SKM-1 (cell line): ENCODE measurements around the gene CHIC2.

ENCODE experiments used
- DNase-seq: peaks from one replicate; lab custom pipeline; 2025; ENCODE audit not compliant: unreplicated experiment; lab: John Stamatoyannopoulos, UW

The CHIC2 gene

DNA sequence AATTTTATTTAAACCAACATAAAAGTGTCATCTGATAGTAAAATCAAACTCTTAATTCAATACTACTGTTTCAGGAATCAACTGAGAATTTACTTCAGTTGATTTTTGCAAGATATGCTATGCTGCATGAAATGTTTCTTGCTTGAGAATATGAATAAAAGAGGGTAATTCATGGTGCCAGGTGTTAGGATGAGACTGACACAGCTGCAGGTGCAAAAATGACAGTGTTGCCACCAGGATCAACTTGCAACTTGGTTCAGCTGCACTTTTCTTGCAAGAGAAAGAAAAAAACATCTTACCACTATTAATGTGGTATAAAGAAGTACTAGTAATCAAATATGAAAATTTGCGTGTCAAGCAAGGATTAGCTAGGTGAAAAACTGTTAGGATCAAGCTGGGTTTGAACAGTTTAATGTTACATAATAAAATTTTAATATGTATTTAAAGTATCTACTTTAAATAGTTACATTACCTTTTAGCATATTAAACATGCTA, 49.7 kb downstream of the CHIC2 start:
- DNase-seq, result no peak

DNA sequence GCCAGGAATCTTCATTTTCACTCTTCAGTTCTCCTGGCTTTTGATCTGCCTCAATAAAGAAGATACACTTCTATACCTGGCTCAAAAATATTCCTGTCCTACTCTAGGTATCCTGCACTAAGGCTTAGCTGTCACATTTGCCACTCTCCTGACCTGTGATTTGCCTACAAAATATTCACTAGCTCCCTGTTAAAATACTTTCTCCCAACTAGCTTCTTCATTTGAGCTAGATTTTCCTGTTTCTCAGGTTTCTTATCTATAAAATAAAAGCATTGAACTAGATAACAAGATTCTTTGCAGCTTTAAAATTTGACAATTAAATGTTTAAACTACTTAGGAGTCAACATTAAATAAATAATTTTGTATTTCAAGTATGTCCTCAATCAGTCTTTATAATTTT, 53.2 kb downstream of the CHIC2 start:
- no peak for DNase-seq

DNA sequence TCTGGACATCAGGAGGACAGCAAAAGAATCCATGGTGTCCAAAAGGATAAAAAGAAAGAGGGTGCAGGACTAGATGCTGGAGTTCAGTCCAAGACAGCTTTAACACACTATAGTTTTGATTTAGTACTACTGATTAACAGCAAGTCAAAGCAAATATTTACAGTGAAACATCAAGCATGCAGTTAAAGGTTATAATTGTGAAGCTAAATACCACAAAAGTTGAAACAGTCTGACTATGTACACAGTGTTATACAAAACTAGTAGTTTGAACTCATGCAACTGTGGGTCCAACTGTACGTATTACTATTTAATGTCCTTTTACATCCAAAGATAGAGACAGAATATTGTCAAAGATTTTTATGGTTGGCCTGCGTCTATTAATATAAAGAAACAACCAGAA, 57.6 kb downstream of the CHIC2 start:
- DNase-seq, result no peak

DNA sequence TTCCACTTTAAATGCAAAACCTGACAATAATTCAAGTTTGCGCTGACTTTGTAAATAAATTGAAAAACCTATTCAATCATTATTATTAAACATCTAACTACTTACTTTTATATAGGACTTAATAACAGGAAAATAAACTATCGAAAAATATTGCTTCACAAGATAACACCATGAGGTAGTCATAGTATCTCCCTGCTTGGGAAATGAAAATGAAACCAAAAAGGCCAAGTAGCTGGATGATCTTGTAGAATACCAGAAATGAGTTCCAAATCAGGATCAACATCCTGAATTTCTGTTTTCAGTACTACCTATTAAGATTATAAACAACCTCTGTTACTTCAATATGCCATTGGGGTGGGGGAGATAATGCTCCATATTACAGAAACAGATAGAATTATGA, 58.9 kb downstream of the CHIC2 start:
- no peak for DNase-seq

DNA sequence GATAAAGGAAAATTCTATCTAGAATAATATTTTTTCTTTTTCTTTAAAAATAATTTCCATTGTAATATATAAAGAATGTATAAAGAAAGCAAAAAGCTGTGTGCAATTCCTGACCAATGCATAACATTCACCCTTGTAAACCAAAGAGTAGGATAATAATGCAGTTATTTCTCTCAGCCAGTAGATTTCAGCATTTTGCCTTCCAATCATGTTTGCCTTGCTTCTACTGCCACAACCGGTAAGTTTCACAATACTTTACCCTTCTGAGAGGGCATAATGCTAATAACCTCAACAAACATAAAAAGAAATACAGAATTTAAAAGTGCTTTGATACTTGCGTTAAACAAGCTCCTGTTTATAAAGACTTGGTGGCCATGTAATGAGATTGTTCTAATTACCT, 59.9 kb downstream of the CHIC2 start:
- DNase-seq, result no peak

DNA sequence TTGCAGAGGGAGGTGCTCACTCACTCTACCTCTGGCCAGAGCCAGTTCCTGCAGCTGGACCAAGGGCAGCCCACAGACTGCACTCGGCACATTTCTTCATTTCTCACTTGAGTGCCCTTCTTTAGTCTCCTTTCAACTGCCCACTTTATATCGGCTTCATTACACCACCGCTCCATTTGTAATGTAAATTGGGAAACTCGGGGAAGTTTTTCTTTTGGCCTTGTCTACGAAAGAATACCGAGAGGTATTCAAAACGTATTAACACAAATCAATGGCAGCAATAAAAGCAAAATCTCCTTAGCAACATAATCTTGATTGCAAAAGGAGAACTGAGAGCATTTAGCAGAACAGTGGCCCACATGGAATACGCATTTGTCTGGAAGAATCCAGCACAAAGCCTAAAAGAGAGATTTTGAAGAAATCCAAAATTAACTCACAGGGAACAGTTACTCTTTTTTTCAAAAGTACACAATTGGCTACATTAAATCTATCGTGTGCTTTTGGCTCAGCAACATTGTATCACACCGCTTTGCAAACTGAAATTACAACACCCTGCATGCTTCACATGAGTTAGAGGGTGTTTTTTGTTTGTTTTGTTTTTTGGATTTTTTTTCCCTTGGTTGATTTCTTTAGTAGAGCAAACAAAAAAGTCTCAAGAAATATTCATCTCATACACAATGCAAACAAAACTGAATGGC, 62.6 kb downstream of the CHIC2 start:
- no peak for DNase-seq

DNA sequence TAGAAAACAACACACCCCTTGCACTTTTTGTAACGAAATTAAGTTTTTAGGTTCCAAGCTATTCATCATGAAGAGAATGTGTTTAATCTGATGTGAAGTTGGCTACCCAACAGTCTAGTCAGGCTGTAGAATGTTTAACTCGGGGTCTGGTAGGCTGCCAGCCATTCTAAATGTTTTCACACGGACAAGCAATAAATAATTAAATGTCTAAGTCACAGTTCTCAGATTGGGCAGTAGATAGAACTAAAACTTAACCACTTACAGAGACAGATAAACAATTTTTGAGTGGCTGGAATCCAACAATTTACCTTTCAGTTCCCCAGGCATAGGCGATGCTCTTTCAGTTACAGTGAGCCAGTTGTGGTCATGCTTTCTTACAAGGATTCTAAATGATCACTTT, 66.5 kb downstream of the CHIC2 start:
- no peak for DNase-seq

DNA sequence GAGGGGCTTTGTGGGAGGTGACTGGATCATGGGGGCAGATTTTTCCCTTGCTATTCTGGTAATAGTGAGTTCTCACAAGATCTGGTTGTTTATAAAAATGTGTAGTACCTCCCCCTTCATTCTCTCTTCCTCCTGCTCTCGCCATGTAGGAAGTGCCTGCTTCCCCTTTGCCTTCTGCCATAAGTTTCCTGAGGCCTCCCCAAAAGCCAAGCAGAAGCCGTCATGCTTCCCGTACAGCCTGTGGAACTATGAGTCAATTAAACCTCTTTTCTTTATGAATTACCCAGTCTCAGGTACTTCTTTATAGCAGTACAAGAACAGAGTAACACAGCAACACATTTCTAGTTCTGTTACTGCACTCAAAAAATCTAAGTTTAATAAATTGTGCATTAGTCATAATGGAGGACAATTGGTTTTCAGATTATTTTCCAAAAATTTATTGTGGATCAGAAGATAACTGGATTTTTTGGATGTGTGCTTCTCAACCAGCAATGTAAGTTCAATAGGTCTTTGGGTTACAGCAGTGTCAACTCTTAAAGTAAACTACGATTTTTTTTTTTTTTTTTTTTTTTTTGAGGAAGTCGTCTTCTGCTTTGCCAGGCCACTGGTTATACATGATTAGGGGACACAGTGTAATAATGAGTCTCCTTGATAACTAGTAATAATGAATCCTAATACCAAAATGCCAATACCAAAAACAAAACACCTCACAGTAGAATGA, 69.9 kb downstream of the CHIC2 start:
- peak; percentile 2 for DNase-seq

DNA sequence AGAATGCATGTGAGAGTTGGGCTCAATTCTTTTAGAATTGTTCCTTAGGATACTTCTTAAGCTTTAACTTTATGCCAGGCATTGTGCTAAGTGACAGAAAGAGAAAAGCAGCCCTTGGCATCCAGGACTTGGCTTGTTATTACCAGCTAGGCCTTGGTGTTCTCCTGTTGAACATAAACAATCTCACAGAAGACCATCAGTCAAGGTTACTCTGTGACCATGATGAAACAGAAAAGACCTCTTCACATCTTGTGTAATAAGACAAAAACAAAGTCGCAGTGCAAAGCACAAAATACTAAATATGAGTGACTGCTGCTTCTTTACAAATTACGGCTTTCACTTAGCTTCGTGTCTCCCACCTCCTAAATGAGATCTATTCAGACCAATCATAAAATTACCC, 71.6 kb downstream of the CHIC2 start:
- no peak for DNase-seq

DNA sequence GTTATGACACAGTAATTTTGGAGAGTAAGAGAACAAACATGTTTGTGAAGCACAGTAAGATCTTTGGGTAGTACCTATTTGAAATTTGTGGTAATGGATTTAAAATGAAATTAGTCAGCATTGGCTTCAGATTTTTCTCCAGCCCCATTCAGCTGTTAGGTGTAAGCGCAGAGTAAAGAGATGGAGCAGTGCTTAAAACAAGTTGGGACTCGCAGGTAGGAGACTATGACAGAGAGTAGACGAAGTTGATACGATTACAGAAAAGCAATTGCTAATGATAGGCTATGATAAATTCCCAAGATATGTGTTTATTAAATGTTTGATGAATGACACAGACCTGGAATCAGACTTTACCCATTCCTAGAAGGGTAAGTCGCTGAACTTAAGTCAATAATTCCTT, 72.6 kb downstream of the CHIC2 start:
- no peak for DNase-seq

DNA sequence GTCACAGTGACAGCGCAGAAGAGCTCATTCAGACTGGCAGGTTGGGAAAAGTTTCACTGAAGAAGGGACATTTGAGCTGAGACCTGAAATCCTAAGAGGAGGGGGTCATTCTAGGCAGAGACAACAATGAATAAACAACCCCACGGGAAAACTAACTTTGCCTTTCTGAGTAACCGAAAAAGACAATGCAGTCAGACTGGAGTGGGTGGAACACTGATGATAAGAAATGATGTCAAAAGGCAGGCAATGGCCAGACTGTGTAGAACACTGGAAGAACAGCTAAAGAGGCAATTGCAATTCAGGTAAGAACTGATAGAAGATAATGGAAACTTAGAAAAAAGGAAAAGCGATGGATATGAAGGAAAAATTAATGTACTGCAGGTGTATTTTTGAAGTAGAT, 73.8 kb downstream of the CHIC2 start:
- DNase-seq, result no peak

DNA sequence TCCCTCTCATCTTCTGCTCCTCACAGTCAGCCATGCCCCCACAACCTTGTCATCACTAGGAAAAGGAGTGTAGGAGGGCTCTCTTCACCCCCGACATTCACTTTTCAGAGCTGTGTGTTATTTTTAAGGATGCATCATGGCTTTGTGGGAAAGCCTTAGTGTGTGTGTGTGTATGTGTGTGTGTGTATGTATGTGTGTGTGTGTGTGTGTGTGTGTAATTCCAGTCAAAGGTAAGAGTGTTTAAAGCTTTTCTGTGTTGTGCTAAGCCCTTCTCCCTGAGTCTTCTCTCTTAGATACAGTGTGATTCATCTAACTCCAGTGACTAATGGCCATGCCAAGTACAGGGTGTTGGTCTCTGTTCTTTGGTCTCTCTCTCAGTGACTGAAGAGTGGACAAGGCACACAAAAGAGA, 76.6 kb downstream of the CHIC2 start:
- no peak for DNase-seq

DNA sequence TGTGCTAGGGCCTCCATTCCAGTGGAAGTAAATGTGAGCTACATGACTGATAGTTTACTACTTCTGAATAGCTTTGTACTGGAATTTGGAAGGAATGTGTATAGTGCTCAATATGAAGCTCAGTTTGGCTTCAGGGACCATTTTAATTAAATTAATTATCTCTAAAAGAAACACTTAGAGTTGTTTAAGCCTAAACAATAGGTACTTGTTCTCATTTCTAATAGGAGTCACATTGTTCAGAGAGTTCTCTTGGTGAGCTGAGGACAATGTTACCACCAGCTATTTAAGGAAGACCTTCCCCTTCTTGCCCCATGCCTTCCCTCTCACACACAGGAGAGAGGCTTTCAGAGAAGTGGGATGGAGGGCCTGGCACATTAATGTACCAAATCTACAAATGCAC, 78.3 kb downstream of the CHIC2 start:
- DNase-seq, result no peak

DNA sequence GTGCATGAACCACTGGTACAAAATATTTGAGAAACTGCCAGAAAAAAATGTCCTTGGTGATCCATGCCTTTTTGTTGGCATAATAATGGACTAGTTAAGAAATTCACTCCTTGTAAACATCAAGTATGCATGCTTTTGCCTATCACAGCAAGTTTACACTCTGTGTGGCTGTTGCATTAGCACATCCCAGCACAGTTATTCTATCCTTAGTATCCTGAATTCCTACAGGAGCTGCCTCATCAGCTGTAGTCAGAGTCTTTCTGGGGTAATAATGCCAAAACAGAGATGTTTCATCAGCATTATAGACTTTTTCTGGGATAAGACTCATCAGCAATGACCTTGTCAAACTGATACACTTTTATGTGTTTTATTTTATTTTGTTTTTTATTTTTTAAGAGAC, 82.8 kb downstream of the CHIC2 start:
- DNase-seq, result no peak

DNA sequence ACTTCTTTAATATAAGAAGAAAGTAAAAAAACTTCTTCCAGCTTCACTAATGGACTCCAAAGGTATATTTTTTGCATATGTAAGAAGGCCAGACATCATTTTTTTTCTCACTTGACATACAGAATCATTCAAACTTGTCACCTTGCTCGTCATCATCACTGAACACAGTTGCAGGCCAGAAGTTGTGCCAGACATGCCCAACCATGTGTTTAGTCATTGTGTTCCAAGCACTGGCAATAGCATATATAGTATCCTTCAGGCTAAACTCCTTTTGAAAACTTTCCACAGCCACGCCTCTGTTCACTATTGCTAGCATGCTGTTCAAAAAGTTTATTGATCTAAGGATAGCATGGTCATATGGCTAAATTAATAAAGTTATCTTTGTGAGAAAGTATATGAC, 83.3 kb downstream of the CHIC2 start:
- no peak for DNase-seq

DNA sequence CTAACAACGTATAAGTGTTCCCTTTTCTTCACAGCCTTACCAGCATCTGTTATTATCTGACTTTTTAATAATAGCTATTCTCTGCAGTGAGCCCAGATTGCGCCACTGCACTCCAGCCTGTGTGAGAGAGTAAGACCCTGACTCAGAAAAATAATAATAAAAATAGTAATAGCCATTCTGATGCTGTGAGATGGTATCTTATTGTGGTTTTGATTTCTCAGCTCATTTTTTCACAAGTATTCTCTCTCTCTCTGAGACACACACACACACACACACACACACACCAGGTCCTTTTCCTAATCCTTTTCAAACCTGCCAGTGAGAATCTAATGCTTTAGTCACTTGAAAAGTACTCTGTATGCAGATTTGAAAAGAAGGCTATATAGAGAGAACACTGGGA, 89.8 kb downstream of the CHIC2 start:
- DNase-seq, result no peak

DNA sequence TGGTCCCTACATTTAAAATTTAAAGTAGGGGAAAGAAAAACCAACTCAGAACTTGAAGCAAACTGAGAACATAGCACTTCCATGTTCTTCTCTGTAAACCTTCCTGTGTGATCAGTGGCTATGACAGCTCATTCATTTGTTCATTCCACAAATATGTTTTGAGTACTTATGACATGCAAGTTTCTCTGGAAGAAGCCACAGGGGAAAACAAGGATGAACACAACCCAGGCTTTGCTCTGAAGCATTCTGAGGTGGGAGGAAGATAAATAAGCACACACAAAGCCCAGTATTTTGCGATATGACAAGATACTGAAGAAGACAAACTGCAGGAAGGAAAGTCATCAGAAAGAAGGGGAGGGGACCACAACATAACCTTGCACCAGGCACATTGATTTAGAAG, 96.4 kb downstream of the CHIC2 start:
- DNase-seq, result no peak

DNA sequence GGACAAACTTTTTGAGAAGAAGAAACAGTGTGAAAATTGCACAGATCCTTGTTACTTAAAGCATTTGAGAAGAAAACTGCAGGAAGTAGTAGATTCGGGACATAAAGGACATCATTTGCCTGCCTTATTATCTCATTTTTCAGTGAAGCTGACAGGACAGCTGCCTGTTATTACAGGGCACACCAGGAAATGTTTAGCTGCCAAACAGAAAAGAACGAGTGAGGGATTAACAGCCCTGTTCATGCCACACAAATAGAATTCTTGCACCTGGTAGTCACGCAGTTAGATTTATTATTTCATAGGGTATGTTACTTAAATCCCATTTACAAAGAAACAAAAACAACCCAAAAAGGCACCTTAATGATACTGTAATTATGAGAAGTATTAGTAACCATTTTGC, 100.6 kb downstream of the CHIC2 start:
- DNase-seq, result no peak

DNA sequence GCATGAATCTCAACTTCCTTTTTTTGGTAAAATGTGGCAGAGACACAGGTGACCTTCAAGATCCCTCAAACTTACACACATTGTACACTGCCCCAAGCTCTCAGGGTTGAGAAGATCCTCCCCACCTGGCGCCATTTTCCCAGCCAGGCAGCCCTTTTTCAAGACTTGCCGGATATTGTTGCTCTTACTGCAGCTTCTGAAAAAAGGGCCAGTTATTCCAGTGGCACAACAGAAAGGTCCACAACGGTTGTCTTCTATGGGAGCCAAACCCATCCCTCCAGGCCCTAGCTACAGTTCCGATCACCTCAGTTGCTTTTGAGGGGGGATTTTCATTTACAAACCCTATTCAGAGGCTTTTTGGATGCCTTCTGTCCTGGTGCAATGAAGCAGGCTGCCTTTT, 101.1 kb downstream of the CHIC2 start:
- DNase-seq, result no peak

DNA sequence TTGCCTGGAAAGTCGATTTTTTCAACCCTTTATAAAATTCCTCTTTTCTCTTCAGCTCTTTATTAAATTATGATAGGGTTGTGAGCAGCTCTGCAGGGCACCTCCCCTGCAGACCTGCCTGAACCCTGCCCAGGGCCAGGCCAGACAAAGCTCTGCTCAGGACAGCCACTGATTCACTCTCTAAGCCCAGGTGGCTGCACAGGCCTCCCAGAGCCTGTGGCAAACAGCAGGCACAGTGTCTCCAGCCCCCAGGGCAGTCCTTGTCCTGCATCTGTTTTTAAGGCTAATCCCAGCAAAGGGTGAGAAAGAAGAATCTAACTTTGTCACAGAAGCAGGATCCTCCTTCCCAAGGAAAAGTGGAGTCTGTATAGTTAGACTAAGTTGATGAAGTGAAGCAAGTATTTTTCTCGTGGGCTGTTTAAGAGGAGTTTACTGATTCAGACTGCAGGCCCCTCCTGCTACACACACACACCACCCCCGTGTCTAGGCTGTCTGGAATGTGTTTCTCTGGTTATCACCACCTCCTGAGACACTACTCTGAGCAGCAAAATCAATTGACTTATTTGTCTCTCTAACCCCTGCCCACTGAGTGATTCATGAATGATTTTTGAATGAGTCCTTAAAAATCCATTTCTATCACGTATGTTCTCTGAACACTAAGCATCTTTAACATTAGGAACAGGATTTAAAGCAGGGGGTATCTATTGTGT, 101.7 kb downstream of the CHIC2 start:
- no peak for DNase-seq

DNA sequence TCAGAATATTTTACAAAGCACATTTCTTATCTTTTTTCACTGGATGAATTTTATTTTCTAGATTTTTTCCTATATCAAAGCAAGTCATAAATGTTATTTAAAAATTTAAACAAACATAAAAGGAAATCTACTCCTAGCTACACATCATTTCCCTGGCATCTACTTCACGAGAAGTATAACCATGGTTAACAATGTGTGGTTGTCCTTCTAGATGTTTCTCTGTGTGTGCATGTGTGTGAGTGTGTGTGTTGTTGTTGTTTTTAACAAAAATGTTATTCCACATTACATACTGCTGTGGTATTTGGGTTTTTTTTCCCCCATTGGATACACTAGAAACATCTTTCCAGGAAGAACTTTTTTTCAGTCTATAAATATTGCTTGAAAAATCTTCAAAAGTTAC, 103.1 kb downstream of the CHIC2 start:
- no peak for DNase-seq

DNA sequence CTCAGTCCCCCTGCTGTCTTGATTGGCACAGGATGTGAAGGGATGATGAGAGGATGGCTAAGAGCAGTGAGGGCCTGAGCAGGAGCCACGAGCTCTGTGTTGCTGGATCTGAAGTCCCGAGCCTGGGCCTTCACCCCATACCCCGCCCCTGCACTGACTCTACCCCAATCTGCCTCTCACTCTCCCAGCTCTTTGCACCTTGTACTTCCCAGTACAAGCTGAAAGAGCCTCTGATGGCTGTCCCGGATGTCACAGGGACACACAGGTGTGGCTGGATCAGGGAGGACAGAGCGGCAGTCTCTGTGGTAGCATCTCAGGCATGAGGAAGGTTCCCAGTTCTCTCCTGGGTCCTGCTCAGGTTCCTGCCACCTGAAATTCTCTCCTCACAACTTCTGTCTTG, 103.6 kb downstream of the CHIC2 start:
- no peak for DNase-seq
